OCI-LY1 (cell line): Measurements from ENCODE around the gene GNPTAB.
A peak's percentile ranks its signal among the peaks of the same experiment; 100 is the strongest.

ENCODE experiments used
- H2AFZ ChIP-seq: fragments of 200-600 bp; sonication (generic), shearing (Covaris generic); 2 replicates; pipeline ENCODE4 v1.6.0; 2014; ENCODE audit warnings: antibody characterized with exemption, mild to moderate bottlenecking, low read length
- H3F3A ChIP-seq: fragments of 200-600 bp; sonication (generic), shearing (Covaris generic); 2 replicates; pipeline ENCODE4 v1.6.0; 2014; ENCODE audit warnings: mild to moderate bottlenecking, antibody characterized with exemption, low read length, moderate library complexity; ENCODE audit not compliant: insufficient read depth
- H3K27ac ChIP-seq: fragments of 200-600 bp; sonication (generic); 2 replicates; pipeline ENCODE4 v1.5.1; 2014; ENCODE audit warnings: low read length, mixed run types, mild to moderate bottlenecking, low read depth; ENCODE audit not compliant: poor library complexity, severe bottlenecking
- H3K27me3 ChIP-seq: fragments of 200-600 bp; sonication (generic); 2 replicates; pipeline ENCODE4 v1.6.0; 2014; ENCODE audit warnings: antibody characterized with exemption, mild to moderate bottlenecking, low read length, moderate library complexity; ENCODE audit not compliant: insufficient read depth
- H3K36me3 ChIP-seq: fragments of 200-600 bp; sonication (generic); 2 replicates; pipeline ENCODE4 v1.6.1; 2014; ENCODE audit warnings: mild to moderate bottlenecking, antibody characterized with exemption, low read length, moderate library complexity, mixed read lengths; ENCODE audit not compliant: insufficient read depth
- H3K4me1 ChIP-seq: fragments of 200-600 bp; sonication (generic); 2 replicates; pipeline ENCODE4 v1.5.1; 2014; ENCODE audit warnings: mild to moderate bottlenecking, low read length, moderate library complexity; ENCODE audit not compliant: insufficient read depth, severe bottlenecking
- H3K4me2 ChIP-seq: fragments of 200-600 bp; sonication (generic), shearing (Covaris generic); 2 replicates; pipeline ENCODE4 v1.6.1; 2014; ENCODE audit warnings: low read length
- H3K4me3 ChIP-seq: fragments of 200-600 bp; sonication (generic); 2 replicates; pipeline ENCODE4 v1.5.1; 2014; ENCODE audit warnings: low read length, low read depth, mild to moderate bottlenecking, mixed read lengths; ENCODE audit not compliant: poor library complexity, severe bottlenecking
- H3K79me2 ChIP-seq: fragments of 200-600 bp; shearing (Covaris generic); 2 replicates; pipeline ENCODE4 v1.6.1; 2016; ENCODE audit warnings: mixed run types, low read length, mixed read lengths; ENCODE audit not compliant: insufficient read depth
- H3K9ac ChIP-seq: fragments of 200-600 bp; sonication (generic), shearing (Covaris generic); 2 replicates; pipeline ENCODE4 v1.6.1; 2014; ENCODE audit warnings: mild to moderate bottlenecking, low read length, mixed read lengths
- H3K9me2 ChIP-seq: fragments of 200-600 bp; sonication (generic), shearing (Covaris generic); 2 replicates; pipeline ENCODE4 v1.6.1; 2014; ENCODE audit warnings: low read depth, mild to moderate bottlenecking, low read length, mixed read lengths
- H3K9me3 ChIP-seq: fragments of 200-600 bp; shearing (Covaris generic); 2 replicates; pipeline ENCODE4 v1.6.1; 2014; ENCODE audit warnings: low read length, mixed read lengths
- H4K20me1 ChIP-seq: fragments of 200-600 bp; sonication (generic), shearing (Covaris generic); 2 replicates; pipeline ENCODE4 v1.6.0; 2016; ENCODE audit warnings: mild to moderate bottlenecking, low read length; ENCODE audit not compliant: insufficient read depth
- EZH2 ChIP-seq: fragments of 200-600 bp; sonication (generic), shearing (Covaris generic); IDR thresholded peaks from 2 replicates; pipeline ENCODE4 v1.8.0; 2017; ENCODE audit warnings: borderline replicate concordance, mixed run types, mild to moderate bottlenecking, antibody characterized with exemption, low read length, moderate library complexity, mixed read lengths
- TF ChIP-seq, protein P1 (sequence below): fragments of 200-600 bp; sonication (generic), shearing (Covaris generic); IDR thresholded peaks from 2 replicates; pipeline ENCODE4 v1.5.1; 2017; ENCODE audit warnings: mild to moderate bottlenecking, antibody characterized with exemption, low read length, moderate library complexity, mixed read lengths

GNPTAB gene

DNA sequence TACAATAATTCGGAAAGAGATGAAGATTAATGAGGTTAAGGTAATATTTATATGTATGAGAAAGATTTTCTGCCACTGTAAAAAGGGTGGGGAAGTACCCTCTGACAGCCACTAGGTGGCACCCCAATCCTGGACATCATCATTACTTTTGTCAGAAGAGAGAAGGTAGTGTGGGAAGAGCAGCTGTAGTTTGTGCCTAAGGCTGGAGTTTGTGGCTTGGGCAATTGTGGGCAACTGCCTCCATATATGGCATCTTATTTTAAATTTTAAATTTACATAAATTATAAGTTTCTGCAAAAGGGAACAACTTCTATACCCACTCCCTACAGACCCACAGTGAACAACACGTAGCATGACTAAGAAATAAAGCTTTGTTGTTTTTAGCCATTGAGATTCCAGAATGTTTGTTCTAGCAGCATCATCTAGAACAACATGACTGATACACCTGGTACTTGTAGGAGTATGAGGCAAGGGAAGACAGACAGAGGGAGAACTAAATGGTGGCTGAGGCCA is 57.1 kb downstream of the GNPTAB start:
- Histone ChIP-seq H3K4me1 (peaks cover 17% of the 10 kb centered on the region), H3K9me3 (no peaks in the 10 kb centered on the region), H3K9ac (no peak overlapping the region), H3K4me2 (no peak overlapping the region), H3K27me3 (no peaks in the 10 kb centered on the region), H3F3A (no peaks in the 10 kb centered on the region), H2AFZ (no peak overlapping the region), H3K9me2 (no peaks in the 10 kb centered on the region), H4K20me1 (no peaks in the 10 kb centered on the region), H3K27ac (no peak overlapping the region), H3K36me3 (peaks cover 29% of the 10 kb centered on the region; the same call in 1 of the 2 replicates), H3K4me3 (no peak overlapping the region), H3K79me2 (no peaks in the 10 kb centered on the region)
- TF ChIP-seq, protein P1, sequence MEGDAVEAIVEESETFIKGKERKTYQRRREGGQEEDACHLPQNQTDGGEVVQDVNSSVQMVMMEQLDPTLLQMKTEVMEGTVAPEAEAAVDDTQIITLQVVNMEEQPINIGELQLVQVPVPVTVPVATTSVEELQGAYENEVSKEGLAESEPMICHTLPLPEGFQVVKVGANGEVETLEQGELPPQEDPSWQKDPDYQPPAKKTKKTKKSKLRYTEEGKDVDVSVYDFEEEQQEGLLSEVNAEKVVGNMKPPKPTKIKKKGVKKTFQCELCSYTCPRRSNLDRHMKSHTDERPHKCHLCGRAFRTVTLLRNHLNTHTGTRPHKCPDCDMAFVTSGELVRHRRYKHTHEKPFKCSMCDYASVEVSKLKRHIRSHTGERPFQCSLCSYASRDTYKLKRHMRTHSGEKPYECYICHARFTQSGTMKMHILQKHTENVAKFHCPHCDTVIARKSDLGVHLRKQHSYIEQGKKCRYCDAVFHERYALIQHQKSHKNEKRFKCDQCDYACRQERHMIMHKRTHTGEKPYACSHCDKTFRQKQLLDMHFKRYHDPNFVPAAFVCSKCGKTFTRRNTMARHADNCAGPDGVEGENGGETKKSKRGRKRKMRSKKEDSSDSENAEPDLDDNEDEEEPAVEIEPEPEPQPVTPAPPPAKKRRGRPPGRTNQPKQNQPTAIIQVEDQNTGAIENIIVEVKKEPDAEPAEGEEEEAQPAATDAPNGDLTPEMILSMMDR = peak; percentile 88
- TF ChIP-seq EZH2 = no peak

DNA sequence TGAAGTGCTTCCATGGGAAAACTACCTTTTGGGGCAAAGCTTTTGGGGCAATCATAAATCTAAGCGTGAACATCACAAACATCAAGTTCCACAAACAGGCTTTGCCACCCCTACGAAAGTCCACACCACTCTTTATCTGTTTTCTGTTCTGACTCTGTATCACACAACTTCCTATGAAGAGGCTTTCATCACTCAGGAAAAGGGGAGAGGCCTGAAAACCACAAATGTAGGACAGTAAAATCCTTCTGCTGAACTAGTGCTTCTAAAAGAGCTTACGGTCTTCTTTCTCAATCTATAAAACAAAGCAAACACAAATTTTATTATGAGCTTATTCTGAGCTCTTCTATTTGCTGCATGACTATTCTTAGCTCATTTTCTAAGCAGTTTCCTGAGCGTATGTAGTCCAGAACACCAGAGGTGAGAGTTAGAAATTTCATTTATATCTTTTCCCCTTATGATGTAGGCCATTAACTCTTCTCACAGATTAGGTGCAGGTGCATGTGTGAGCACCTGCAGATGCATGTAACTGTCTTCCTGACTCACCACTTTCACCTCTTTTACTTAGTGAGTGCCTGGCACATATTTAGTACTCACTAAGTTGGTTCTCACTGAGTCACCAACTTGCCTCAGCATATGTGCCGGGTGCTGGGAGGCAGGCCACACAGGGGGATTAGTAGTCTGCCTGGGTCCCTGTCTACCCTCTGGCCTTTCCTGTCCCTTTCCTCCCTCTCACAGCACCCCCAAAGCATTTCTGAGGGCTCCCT is 58.6 kb downstream of the GNPTAB start:
- Histone ChIP-seq H3K9me2 (no peaks in the 10 kb centered on the region), H3K9me3 (no peaks in the 10 kb centered on the region), H3F3A (no peaks in the 10 kb centered on the region), H3K9ac (no peak overlapping the region; the same call in 1 of the 2 replicates), H3K4me3 (no peak overlapping the region), H3K27ac (peak overlapping the region; percentile 1), H3K4me1 (peaks cover 10% of the 10 kb centered on the region), H2AFZ (no peak overlapping the region), H3K4me2 (no peak overlapping the region), H3K36me3 (peaks cover 43% of the 10 kb centered on the region; the same call in 1 of the 2 replicates), H4K20me1 (no peaks in the 10 kb centered on the region), H3K79me2 (no peaks in the 10 kb centered on the region), H3K27me3 (no peaks in the 10 kb centered on the region)
- TF ChIP-seq, protein P1 = no peak
- no peak for TF ChIP-seq EZH2

DNA sequence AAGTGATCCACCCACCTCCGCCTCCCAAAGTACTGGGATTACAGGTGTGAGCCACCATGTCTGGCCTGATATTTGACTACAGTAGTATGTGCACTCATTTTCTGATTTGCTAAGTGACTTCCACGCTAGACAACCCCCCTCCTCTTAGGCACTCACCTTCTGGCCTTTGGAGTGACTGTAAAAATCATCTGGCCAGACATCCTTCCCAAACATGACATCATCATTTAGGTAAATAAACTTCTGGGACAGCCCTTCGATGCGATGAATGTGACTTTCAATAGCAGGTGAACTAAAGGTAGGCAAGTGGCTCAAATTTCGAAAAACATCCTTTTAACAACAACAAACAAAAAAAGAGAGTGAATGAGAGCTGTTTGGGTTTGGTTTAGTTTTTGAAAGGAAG is 60.9 kb downstream of the GNPTAB start:
- TF ChIP-seq, protein P1 = no peak
- no peak for TF ChIP-seq EZH2
- H3K4me3 ChIP-seq = no peak overlapping the region

More for the DNA sequence above, 60.9 kb downstream of the GNPTAB start:
- Histone ChIP-seq H3F3A (no peaks in the 10 kb centered on the region), H3K79me2 (no peaks in the 10 kb centered on the region), H3K4me1 (peaks cover 10% of the 10 kb centered on the region), H4K20me1 (no peaks in the 10 kb centered on the region), H3K9ac (no peak overlapping the region), H3K27me3 (no peaks in the 10 kb centered on the region), H2AFZ (no peak overlapping the region), H3K36me3 (peaks cover 50% of the 10 kb centered on the region; the same call in 1 of the 2 replicates), H3K9me2 (no peaks in the 10 kb centered on the region), H3K9me3 (no peaks in the 10 kb centered on the region), H3K27ac (no peak overlapping the region), H3K4me2 (no peak overlapping the region)
